UCSD-AML1 (cell line): ENCODE data around the gene RBM38.

ENCODE experiments used
- DNase-seq: peaks from one replicate; lab custom pipeline; 2025; ENCODE audit not compliant: unreplicated experiment; lab: John Stamatoyannopoulos, UW

The RBM38 gene

DNA sequence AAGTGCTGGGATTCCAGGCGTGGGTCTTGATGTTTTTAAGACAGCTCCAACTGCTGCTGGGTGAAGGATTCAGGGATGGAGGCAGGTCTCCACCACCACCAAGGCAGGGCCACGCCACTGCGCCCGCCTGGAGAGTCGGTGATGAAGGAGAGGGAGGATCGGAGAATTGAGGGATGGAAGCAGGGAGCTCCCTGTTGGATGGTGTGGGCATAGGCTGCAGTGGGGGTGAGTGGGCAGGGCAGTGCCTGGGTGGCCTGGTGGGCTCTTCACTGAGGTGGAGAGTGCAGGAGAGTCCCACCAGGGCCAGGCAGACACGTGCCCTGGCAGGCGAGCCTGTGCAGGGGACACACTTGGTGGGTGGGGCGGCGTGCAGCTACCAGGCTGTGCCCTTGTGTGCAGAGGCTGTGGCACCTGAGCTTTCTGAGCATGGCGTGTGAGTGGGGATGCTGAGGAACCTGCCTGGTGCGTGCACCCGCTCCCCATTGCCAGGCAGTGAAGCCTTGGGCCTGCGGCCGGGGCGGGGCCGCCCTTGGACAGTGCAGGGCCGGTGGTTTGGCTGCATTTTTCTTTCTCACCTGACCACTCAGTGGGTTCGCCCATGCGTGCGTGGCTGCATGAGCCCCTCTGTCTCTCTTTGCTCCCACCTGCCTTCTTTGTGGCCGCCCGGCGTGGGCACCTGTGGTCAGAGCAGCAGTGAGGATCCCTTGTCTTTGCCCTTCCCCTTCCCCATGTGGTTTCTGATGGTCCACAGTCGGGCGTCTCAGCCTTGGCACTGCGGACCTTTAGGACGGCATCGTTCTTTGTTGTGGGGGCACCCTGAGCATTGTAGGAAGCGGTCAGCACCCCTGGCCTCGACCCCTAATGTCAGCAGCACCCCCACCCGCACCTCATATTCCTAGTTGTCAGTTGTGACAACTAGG is 11.3 kb downstream of the RBM38 start:
- no peak for DNase-seq

DNA sequence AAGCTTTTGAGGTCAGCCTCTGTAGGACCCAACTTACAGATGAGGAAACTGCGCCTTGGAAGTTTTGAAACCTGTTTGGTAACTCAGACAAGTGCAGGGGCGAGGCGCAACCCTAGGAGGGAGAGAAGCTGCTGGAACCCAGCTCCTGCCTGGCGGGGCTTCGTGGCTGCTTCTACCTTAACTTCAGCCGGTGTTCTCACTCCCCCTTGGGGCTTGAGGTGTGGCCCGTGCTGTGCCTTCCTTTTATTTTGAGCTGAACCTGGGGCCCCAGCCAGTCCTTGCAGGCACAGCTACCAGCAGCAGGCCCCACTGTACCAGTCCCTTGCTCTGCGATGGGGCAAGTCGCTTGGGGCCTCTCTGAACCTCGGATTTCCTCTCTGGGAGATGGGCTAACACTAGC is 12.0 kb downstream of the RBM38 start:
- no peak for DNase-seq

DNA sequence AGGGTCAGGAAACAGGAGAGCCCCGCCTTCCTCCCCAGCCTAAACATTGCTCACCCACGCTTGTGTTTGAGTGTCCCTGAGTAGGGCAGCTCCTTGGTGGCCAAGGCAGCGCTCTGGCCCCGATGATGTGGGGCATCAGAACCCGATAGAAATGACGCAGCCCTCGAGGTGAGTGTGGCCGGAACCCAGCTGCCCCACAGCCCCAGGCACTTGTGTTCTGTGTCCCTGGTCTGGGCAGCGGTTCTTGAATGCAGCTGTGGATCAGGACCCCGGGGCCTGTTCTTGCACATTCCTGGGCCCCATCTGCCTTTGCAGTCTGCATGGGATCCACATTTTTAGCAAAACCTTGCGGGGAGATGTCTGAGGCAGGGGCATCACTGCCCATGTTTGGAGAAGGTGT is 12.8 kb downstream of the RBM38 start:
- DNase-seq: no peak

DNA sequence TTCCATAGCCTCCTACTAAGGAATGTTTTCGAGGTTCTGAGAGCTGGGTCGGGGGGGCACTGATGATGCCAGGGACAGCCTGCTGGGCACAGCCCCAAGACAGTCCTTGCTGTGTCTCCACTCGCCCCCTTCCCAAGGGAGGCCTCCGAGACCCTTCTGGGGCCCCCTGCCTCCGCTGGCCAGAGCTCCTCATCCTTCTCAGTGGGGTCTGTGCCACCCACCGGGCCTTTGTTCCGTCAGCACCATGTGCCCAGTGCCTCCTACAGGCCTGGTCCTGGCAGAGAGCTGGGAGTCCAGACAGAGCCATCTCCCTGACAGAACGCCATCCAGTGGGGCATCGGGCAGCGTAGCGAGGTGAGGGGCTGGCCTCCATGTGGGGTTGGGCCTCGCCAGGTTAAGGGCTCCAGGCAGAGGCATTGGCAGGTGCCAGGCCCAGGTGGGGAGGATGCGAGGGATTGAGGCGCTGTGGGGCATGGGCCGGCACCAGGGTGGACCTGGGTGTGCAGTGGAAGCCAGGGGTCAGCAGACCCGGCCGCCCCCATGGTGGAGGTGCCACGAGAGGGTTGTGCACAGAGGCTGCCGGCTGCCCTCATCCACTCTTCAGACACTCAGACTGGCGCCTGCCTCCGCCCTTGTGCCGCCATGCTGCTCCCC is 13.3 kb downstream of the RBM38 start:
- DNase-seq: no peak

DNA sequence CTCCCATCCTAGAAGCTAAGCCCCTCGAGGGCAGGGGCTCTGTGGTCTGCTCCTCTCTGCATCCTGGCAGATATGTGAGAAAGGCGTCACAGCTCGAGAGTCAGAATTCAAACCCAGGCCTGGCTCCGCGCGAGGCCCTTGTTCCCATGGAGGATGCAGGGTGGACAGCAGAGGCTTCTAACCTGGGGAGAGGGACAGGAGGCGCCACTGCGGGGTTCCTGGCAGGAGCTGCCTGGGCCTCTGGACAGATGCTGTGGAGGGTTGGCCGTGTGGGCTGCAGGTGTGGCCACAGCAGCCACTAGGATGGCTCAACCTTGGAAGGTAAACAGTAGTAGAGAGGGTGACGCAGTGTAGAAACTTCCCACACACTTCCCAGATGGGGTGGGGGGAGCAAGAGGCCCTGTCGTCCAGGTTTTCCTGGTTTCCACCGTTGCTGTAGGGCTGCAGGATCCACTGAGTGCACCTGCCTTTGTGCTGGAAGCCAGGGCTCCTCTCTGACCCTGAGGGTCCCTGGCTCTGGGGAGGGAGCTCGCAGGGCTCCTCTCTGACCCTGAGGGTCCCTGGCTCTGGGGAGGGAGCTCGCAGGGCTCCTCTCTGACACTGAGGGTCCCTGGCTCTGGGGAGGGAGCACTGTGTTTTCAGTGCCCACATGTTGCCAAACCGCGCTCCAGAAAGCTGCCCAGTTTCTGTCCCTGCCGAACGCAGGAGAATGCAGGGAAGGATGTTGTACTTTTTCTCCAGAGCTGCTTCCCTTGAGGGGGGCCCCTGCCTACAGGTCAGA is 14.2 kb downstream of the RBM38 start:
- no peak for DNase-seq

DNA sequence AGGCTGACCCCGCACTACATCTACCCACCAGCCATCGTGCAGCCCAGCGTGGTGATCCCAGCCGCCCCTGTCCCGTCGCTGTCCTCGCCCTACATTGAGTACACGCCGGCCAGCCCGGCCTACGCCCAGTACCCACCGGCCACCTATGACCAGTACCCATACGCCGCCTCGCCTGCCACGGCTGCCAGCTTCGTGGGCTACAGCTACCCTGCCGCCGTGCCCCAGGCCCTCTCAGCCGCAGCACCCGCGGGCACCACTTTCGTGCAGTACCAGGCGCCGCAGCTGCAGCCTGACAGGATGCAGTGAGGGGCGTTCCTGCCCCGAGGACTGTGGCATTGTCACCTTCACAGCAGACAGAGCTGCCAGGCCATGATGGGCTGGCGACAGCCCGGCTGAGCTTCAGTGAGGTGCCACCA is 16.4 kb downstream of the RBM38 start:
- DNase-seq: no peak

DNA sequence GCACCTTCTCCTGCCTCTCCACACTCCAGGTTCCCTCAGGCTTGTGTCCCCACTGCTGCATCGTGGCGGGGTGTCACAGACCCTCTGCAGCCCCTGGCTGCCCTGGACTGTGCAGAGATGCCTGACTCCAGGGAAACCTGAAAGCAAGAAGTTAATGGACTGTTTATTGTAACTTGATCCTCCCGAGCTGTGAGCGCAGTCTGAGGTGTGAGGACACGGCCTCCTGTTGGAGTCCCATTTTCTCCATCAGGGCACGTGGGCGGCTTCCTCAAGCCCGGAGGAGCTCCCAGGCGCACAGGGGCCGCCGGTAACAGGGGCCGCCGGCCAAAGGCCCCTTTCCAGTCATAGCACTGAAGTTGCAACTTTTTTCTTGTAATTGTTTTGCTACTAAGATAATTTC is 16.9 kb downstream of the RBM38 start:
- DNase-seq: no peak

DNA sequence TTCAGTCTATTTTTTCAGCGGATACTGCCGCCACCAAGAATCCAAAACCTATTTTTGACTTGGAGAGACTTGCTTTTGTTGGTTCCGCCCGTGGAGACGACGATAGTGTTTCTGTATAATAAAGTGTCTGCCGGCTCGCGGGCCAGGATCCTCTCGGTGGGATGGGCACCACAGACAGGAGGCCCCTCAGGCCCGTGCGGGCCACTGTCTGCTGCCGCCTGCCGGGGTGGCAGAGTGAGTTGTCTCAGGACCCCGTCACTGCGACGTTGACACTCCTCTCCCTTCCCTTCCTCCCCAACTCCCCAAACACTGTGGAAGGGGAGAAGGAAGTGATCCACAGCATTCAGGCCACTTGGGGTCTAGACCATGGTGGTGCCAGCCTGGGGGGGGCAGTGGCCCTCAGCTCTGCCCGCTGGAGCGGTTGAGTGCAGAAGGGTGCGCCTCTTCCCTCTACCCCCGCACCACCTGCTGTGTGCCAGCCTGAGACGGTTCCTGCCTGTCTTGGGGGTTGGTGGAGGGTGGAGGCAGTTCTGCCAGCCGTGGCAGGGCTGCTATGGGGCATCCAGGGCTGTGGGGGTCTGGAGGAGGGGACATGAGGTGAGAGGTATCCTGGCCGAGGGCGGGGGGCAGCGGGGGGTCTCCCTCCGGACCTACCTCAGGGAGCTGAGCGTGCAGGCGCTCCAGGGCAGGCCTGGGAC is 17.5 kb downstream of the RBM38 start:
- DNase-seq: no peak

DNA sequence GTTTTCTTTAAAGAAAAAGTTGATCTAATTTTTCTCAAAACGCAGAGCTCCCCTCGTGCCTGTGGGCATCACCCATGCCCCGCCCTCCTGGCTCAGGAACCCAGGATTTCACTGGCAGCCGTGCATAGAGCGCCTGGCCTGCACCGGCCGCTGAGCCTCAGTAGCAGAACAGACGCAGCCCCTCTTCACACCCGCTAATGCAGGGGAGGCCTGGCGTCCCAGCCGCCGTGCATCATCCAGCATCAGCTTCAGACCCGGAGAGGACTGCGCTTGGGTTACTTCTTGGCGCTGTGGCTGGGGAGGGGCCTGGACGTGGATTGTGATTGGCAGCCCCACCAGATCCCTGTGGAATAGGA is 18.1 kb downstream of the RBM38 start:
- DNase-seq: no peak

DNA sequence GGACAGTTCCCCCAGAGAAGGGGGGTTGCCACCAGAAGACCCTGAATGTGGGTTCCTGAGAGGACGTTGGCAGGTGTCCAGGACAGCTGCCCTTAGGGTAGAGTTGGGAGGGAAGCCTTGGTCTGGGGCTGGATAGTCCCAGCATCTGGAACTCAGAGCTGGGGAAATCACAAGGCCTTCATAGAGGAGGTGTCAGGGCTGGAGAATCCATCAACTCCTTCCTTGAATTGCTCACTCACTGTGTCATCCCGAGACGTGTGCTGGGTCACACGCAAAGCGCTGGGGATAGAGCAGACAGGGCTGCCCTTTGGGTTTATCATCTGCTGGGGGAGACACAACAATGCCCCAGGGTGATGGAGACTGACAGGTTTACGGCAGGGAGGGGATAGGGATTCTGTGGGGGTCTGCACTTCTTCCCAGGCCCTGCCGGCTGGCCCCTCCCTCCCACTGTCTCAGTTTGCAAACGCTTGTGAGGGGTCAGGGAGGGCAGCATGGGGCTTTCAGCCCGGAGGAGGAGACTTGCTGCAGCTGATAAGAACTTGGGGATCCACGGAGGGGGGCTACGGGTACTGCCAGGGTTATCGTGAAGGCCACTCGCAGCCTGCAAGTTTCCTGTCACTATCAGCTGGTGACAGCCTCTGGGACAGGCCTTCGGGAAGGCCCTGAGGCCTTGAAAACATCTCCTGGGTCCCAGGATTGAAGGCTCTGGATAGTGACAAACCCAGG is 18.6 kb downstream of the RBM38 start:
- peak; percentile 47 for DNase-seq

DNA sequence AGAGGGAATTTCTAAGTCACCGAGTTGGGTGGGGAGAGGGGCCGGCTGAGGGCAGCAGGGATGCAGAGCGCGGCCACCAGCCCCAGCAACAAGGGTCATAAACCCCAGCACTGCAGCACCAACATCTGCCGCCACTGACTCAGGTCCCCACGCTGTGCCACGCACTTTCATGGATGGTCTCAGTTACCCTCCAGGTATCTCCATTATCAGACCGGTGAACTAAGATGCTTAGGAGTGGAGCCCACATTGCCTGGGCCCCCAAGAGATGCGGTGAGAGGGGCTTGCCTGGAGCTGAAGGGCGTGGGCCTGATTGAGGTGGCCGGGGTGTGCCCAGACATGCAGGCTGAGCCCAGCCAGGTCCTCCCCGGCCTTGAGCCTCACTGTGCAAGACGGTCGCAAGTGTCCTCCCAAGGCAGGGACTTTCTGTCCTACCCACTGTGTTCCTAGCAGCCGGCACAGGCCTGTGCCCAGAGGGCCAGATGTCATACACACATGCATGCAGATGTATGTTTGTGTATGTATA is 19.3 kb downstream of the RBM38 start:
- DNase-seq: no peak

DNA sequence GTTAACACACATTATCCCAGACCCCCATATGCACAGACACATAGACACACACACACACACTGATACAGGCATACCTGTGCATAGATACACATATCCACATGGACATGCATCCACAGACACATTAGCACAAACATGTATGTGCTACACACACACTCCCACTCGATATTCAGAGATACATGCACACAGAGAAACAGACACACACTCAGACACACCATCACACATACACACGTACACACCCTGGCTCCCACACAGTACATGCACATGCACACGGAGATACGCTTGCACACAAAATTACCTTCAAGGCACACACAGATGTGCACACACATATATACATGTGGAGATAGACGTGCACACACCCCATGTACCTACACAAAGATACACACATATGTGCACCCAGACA is 19.7 kb downstream of the RBM38 start:
- no peak for DNase-seq

DNA sequence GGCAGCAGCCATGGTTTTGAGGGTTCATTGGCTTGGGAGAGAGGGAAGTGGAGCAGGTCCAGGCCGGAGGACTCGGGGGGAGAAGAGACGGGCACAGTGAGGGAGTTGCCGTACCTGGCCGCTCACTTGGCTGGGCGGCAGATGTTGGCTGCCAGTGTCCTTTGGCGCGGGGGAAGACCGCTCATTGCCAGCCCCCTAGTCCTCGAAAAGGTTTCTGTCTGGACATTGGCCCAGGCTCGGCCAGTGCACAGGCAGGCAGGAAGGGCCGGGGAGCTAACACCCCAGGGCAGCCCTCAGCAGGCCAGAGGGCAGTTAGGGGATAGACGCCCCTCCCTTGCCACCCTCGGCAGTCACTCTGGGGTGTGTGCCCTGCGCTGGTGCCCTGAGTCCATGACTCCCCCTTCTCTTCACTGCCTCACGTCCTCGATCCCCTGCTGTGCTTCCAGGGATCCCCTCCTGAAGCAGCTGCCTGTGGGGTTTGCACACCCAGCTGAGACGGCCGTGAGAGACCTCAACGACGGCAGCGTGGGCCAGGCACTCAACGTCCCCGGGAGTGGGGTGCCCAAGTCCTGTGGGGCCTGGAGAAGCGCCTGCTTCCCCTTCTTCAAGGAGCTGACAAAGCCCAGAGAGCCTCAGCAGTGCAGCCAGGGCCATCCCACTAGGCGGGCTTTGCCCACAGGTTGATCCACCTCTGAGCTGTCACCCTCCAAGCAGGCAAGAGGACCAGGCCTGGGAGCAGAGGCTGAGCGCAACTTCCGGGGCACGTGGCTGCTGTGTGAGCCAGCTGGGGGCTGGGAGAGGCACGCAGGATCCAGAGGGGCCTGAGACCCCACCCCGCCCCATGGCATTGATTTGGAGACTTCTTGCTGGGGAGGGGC is 20.4 kb downstream of the RBM38 start:
- DNase-seq: no peak

DNA sequence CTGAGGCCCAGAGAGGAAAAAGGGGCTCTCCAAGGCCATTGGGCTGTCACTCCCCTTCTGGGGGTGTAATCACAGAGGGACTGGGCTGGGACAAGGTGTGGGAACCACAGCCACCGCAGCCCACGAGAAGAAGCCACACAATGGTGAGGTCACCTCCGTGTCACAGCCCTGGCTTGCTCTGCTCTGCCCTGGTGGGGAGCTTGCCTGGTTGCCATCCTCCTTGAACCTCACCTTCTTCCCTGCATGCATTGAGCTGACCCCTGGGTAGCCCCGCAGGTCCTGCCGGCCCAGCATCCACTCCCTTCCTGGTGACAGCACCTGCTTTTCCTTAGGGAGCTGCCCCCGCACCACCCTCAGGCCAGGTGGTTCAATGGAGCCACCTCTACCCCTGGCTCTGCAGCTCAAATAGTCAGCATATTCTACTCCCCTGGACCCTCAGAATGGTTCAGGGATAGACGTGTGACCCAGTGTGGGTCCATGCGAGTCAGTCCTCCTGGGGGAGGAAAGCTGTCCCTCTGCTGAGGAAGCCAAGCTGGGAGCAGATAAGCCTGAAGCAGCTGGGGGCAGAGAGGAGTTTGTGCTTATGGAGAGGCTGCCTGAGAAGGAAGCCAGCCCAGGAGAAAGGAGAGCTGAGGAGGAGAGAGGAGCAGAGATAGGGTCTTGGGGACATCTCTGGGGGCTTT is 21.3 kb downstream of the RBM38 start:
- no peak for DNase-seq

DNA sequence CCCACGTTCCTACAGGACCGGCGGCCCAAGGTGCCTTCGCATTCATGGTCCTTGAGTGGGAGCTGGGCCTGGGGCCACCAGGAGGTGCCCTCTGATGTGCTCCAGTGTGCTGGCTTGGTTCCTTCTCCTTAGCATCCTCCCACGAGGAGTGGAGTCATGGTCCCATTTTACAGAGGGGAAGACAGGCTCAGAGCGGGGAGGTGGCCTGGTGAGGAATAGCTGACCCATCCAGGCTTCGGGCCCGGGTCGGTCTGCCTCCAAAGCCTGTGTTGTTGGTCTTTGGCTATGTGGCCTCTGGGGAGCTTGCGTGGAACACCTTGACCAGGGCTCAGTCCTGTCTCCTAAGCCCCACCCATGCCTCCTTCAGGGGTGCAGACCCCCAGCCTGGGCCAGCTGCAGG is 22.8 kb downstream of the RBM38 start:
- DNase-seq: no peak

DNA sequence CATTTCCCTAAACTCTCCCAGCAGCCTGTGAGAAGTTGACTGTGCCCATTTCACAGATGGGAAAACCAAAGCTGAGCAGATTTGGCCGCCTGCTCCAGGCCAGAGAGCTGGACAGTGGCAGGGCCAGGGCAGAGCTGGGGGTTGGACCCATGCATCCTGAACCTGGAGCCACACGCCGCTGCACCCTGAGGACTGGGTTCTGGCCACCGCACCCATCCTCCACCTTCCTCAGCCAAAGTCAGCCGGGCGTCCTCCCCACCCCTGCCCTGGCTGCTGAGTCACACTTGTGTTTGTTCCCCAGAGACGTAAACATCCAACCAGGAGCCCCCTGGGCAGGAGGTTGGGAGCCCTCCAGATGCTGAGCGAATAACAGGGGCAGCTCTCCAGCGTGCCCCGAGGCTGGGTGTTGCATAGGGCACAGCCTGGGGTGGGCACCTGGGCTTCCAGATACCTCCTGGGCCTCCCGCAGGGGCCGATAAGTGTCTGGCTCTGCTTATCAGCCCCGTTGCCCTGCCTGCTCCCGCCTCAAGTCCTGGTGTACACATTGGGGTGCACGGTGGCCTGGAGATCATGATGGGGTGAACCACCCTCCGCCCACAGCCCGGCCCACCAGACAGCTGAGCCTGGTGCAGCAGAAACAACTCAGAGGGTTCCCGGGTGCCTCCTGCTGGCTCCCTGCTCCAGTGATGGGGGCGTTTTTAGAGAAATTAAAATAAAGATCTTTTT is 23.8 kb downstream of the RBM38 start:
- DNase-seq: no peak

DNA sequence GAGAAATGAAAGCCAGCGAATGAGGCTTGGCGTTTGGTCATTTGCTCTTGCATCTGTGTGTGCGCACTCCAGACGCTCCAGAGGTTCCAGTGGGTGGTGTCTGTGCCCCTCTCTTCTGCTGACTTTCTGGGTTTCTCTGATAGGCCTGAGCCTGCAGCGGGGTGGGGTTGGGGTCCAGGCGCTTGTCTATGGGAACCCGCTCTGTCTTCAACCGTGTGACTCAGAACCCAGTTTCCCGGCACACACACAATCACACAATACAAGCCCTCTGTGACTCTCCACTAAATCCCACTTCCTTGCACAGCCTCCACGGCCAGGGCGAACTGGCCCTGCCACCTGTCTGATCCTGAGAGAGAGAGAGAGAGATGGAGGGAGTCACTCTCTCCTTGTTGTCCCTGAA is 24.6 kb downstream of the RBM38 start:
- no peak for DNase-seq
